IMR-90 (cell line): ENCODE measurements around the gene ZNF451. TPM values are rescaled to one million over a fixed set of nuclear protein-coding genes. Genes with fewer than 3 reads are reported as not detected.
"Not testable (repeated sequence)": the region's sequence is repeated elsewhere in the genome, so short reads cannot be mapped to it uniquely, and the experiment has no call there.

Experiments
- ATAC-seq: fragments of 200-7000 bp; cut with Tn5 transposase; 2 replicates; pipeline ENCODE4 v1.9.1; 2020; ENCODE audit warnings: low read depth, mild to moderate bottlenecking, moderate library complexity
- BruUV-seq: library from RNA; stranded (reverse); fragments of 400-500 nt; replicated peaks from 2 replicates; lab custom pipeline; 2021; lab: Mats Ljungman, UMichigan
- CTCF ChIA-PET: fragments of 300-600 bp; formaldehyde crosslinking; extraction: SDS; loops from one replicate; lab custom pipeline; 2021; ENCODE audit warnings: antibody characterized with exemption; lab: Yijun Ruan, JAX
- POLR2A ChIA-PET: fragments of 300-600 bp; sonication (Branson Sonifier 250); formaldehyde crosslinking; loops from one replicate; lab custom pipeline; 2022; ENCODE audit warnings: antibody characterized with exemption; ENCODE audit not compliant: unreplicated experiment; lab: Charles Lee
- DNase-seq: peaks from one replicate; pipeline ENCODE4 v3.0.0; 2013
- H2AFZ ChIP-seq: replicated peaks from 2 replicates; pipeline ENCODE3; 2013; ENCODE audit warnings: low read length, mild to moderate bottlenecking; ENCODE audit not compliant: poor library complexity
- H2AK5ac ChIP-seq: 2 replicates; pipeline ENCODE4 v1.6.1; 2013; ENCODE audit warnings: low read depth, low read length, inconsistent platforms
- H2AK9ac ChIP-seq: replicated peaks from 2 replicates; pipeline ENCODE3; 2013; ENCODE audit warnings: mild to moderate bottlenecking, low read depth, low read length, moderate library complexity; ENCODE audit not compliant: poor library complexity
- H2BK120ac ChIP-seq: 2 replicates; pipeline ENCODE4 v1.6.1; 2013; ENCODE audit warnings: low read depth, low read length, inconsistent platforms
- H2BK15ac ChIP-seq: 3 replicates; pipeline ENCODE4 v1.6.1; 2013; ENCODE audit warnings: low read depth, low read length, inconsistent platforms
- H2BK20ac ChIP-seq: 2 replicates; pipeline ENCODE4 v1.6.1; 2013; ENCODE audit warnings: low read depth, mild to moderate bottlenecking, inconsistent platforms, low read length, moderate library complexity
- H2BK5ac ChIP-seq: 2 replicates; pipeline ENCODE4 v1.6.1; 2013; ENCODE audit warnings: mild to moderate bottlenecking, low read depth, low read length, inconsistent platforms; ENCODE audit not compliant: poor library complexity, severe bottlenecking
- H3K14ac ChIP-seq: replicated peaks from 2 replicates; pipeline ENCODE4 v1.6.1; 2013; ENCODE audit warnings: low read depth, low read length, inconsistent platforms
- H3K18ac ChIP-seq: 2 replicates; pipeline ENCODE4 v1.6.1; 2013; ENCODE audit warnings: low read depth, low read length, control low read depth
- H3K23ac ChIP-seq: 2 replicates; pipeline ENCODE4 v1.6.1; 2013; ENCODE audit warnings: low read depth, low read length, inconsistent platforms
- H3K27ac ChIP-seq: 2 replicates; pipeline ENCODE4 v1.5.1; 2013; ENCODE audit warnings: mild to moderate bottlenecking, control low read depth, low read length; ENCODE audit not compliant: insufficient read depth
- H3K27me3 ChIP-seq: 2 replicates; pipeline ENCODE4 v1.6.1; 2013; ENCODE audit warnings: low read length; ENCODE audit not compliant: control insufficient read depth, insufficient read depth
- H3K36me3 ChIP-seq: 2 replicates; pipeline ENCODE4 v1.6.1; 2013; ENCODE audit warnings: low read length, mixed read lengths; ENCODE audit not compliant: control insufficient read depth, insufficient read depth
- H3K4ac ChIP-seq: 2 replicates; pipeline ENCODE4 v1.6.1; 2013; ENCODE audit warnings: low read depth, low read length, inconsistent platforms
- H3K4me1 ChIP-seq: 2 replicates; pipeline ENCODE4 v1.6.1; 2013; ENCODE audit warnings: low read length, mixed read lengths; ENCODE audit not compliant: control insufficient read depth, insufficient read depth
- H3K4me2 ChIP-seq: 2 replicates; pipeline ENCODE4 v1.6.1; 2013; ENCODE audit warnings: low read depth, mild to moderate bottlenecking, control low read depth, low read length, moderate library complexity
- H3K4me3 ChIP-seq: 2 replicates; pipeline ENCODE4 v1.5.1; 2013; ENCODE audit warnings: low read depth, mild to moderate bottlenecking, control low read depth, low read length, moderate library complexity; ENCODE audit not compliant: insufficient read depth
- H3K56ac ChIP-seq: 2 replicates; pipeline ENCODE4 v1.6.1; 2013; ENCODE audit warnings: low read length, inconsistent platforms; ENCODE audit not compliant: insufficient read depth; ENCODE audit errors: extremely low read depth
- H3K79me1 ChIP-seq, 2 experiments: 2 replicates each; pipeline ENCODE4 v1.6.1; 2013; ENCODE audit warnings: low read length in 2 of 2, inconsistent platforms in 1 of 2, low read depth in 1 of 2
- H3K9ac ChIP-seq: 2 replicates; pipeline ENCODE4 v1.6.1; 2013; ENCODE audit warnings: low read depth, low read length, control low read depth
- H3K9me1 ChIP-seq: 2 replicates; pipeline ENCODE4 v1.6.1; 2013; ENCODE audit warnings: low read length, inconsistent platforms; ENCODE audit not compliant: insufficient read depth
- H3K9me3 ChIP-seq: 2 replicates; pipeline ENCODE4 v1.6.1; 2013; ENCODE audit warnings: low read length; ENCODE audit not compliant: control insufficient read depth, insufficient read depth
- H4K20me1 ChIP-seq: 2 replicates; pipeline ENCODE4 v1.6.1; 2013; ENCODE audit warnings: low read length, inconsistent platforms; ENCODE audit not compliant: insufficient read depth
- H4K5ac ChIP-seq: 2 replicates; pipeline ENCODE4 v1.6.1; 2013; ENCODE audit warnings: mild to moderate bottlenecking, low read depth, low read length, control low read depth
- H4K8ac ChIP-seq, 2 experiments: 2 replicates each; pipeline ENCODE4 v1.6.1; 2013; ENCODE audit warnings: low read depth in 2 of 2, low read length in 2 of 2, control low read depth in 1 of 2, inconsistent platforms in 1 of 2
- H4K91ac ChIP-seq: 2 replicates; pipeline ENCODE4 v1.6.1; 2013; ENCODE audit warnings: low read depth, low read length, inconsistent platforms; ENCODE audit not compliant: insufficient read depth
- WGBS, 2 experiments: methylation state at CpG; one replicate each; pipeline versions ENCODE4 v1.1.5 to v1.1.7; 2013; ENCODE audit warnings: missing lambda C conversion rate in 2 of 2; ENCODE audit not compliant: insufficient read length in 1 of 2; ENCODE audit errors: extremely low coverage in 2 of 2; 5-methylcytosine and 5-hydroxymethylcytosine counted together
- dilution Hi-C: fragments of 300-500 bp; cut with HindIII; formaldehyde crosslinking; loops from one replicate; pipeline ENCODE4 v1.14.3; 2018; ENCODE audit warnings: low sequenced_read_pairs; ENCODE audit not compliant: unreplicated experiment
- in situ Hi-C: fragments of 300-500 bp; cut with MboI; formaldehyde crosslinking; loops from 3 replicates; pipeline ENCODE4 v1.14.3; 2019; ENCODE audit warnings: low sequenced_read_pairs, inconsistent platforms, mixed read lengths
- intact Hi-C: fragments of 100-400 bp; cut with micrococcal nuclease; formaldehyde crosslinking; loops from 2 replicates; pipeline ENCODE4 v1.10.0; 2022
- polyA plus RNA-seq, 3 experiments: library from polyadenylated mRNA; depleted of rRNA; stranded (reverse); fragments of >200 nt; gene quantifications; 2 replicates each; pipeline ENCODE4 v1.2.3, GENCODE V29; 2012; ENCODE audit warnings: low replicate concordance in 1 of 3
- total RNA-seq: library from RNA; depleted of rRNA; stranded (reverse); fragments of >200 nt; gene quantifications from 2 replicates; pipeline ENCODE4 v1.2.3, GENCODE V29; 2012

Gene ZNF451
- total and polyA plus RNA-seq, 2 of the 4 experiments (the other 2 are of a cell fraction), result 10.0 to 48.6 TPM

DNA sequence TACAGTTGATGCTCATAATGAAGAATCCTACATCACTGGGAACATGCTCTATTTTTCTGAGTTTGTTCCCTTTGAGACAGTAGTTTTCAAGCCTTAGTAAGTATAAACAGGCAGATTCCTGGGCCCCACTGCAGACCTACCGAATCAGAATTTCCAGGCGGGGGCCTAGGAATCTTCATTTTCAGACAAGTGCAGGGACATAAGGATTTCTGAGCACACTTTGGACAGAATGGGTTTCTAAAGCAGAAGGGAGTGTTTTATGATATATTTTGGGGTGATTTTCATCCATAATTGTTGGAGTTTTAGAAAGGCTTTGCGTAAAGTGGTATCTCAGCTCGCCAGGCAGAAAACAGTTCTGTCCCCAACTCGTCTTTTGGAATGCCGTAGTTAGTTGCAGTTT is 42.1 kb upstream of the ZNF451 start:
- H3K56ac ChIP-seq, H4K8ac ChIP-seq, H3K4ac ChIP-seq, H2BK120ac ChIP-seq, DNase-seq, H3K4me1 ChIP-seq, H3K18ac ChIP-seq, H3K27me3 ChIP-seq, H2AK5ac ChIP-seq, CTCF ChIA-PET, dilution Hi-C loops, POLR2A ChIA-PET, H3K9me1 ChIP-seq, H2BK20ac ChIP-seq, H4K20me1 ChIP-seq, H2BK15ac ChIP-seq, in situ Hi-C loops, H3K14ac ChIP-seq, H3K9me3 ChIP-seq, H2AFZ ChIP-seq, ATAC-seq, H2AK9ac ChIP-seq, H4K5ac ChIP-seq, H4K91ac ChIP-seq: not testable (repeated sequence)
- peaks cover 15% of the 10 kb centered on the region for H3K36me3 ChIP-seq
- H3K4me3 ChIP-seq, result peak overlapping the region; percentile 23
- H3K9ac ChIP-seq, result peak overlapping the region; percentile 73
- H2BK5ac ChIP-seq, result peak overlapping the region; percentile 60
- H3K4me2 ChIP-seq, result peak overlapping the region; percentile 61
- H3K79me1 ChIP-seq, result peaks cover 17 to 28% of the 10 kb centered on the region in 2 experiments
- peak overlapping the region; percentile 47; the same call in 1 of the 2 replicates for H3K27ac ChIP-seq
- intact Hi-C loops, result loop anchor here (5.0 kb wide), 1 partner anchor 124 kb away; the partner anchor contains the start of gene BAG2
- H3K23ac ChIP-seq, result peak overlapping the region; percentile 76; the same call in 1 of the 2 replicates
- TSS peak; percentile 36 for BruUV-seq
- WGBS, 2 experiments, result 100% methylated on average over 2 of the region's 6 CpGs; no CpG with 5 or more reads in 1 of the 2 experiments
